NCI-H1417 (cell line): ENCODE results near the gene ITGAX.
A peak's percentile ranks its signal among the peaks of the same experiment; 100 is the strongest.
"Not testable (repeated sequence)": the region's sequence is repeated elsewhere in the genome, so short reads cannot be mapped to it uniquely, and the experiment has no call there.

Experiments
- DNase-seq, 3 experiments: peaks; one replicate each; lab custom pipeline; 2025; lab: John Stamatoyannopoulos, UW

The ITGAX gene

GRCh38 chr16:31354394-31355291 is at the start of gene ITGAX:
Gene ITGAX (plus strand): TSS chr16:31355176. CDS start chr16:31355255, 79 bp downstream.
- no peak for DNase-seq

DNA sequence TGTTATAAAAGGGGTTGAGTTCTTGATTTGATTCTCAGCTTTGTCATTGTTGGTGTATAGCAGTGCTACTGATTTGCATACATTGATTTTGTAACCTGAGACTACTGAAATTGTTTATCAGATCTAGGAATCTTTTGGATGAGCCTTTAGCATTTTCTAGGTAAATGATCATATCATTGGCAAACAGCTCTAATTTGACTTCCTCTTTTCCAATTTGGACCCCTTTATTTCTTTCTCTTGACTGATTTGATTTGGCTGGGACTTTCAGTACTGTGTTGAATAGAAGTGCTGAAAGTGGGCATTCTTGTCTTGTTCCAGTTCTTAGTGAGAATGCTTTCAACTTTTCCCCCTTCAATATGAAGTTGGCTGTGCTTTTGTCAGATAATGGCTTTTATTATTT is 49.8 kb upstream of the ITGAX start:
- DNase-seq: no peak

- not testable (repeated sequence) for DNase-seq
These were observed 46.6 kb upstream of the ITGAX start for GRCh38 chr16:31308381-31308780.

DNA sequence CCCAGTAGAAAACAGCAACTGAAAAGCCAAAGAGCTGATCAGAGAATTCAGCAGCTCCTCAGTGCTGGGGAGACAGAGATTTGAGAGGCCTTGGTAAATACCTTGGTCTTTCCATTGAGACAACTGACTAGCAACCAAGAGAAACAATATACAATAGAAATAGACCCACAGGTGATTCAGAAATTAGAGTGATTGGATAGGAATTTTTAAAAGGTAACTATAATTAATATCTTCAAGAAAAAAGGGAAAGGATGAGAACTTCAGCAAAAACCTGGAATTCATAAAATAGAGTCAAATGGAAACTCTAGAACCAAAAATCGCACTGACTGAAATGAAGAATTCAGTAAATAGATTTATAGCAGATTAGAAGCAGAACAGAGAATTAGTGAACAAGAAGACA is 32.5 kb upstream of the ITGAX start:
- DNase-seq: no peak

DNA sequence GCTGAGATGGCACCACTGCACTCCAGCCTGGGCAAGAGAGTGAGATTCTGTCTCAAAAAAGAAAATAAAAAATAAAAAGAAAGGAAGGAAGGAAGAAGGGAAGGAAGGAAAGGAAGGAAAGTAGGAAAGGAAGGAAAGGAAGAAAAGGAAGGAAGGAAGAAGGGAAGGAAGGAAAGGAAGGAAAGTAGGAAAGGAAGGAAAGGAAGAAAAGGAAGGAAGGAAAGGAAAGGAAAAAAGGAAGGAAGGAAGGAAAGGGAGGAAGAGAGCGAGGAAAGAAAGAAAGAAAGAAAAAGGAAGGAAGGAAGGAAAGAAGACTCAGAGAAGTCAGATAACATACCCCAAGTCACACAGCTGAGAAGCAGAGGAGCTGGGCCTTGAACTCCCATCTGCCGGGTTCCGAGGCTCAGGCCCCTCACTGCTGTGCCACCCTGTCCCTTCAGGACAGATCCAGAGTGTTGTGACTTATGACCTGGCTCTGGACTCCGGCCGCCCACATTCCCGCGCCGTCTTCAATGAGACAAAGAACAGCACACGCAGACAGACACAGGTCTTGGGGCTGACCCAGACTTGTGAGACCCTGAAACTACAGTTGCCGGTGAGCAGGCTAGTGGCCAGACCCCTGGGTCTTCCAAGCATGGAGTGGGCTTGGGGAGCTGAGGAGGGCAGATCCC is 30.9 kb upstream of the ITGAX start:
- DNase-seq: no peak

DNA sequence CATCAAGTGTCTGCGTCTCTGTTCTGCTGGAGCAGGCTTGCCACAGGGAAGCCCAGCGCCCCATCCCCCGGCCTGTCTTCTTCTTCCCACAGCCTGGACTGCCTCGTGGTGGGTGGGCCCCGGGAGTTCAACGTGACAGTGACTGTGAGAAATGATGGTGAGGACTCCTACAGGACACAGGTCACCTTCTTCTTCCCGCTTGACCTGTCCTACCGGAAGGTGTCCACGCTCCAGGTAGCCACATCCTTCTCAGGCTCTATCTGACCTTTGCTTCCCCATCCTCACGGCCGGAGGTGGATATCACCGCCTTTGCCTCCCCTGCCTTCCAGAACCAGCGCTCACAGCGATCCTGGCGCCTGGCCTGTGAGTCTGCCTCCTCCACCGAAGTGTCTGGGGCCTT is 29.8 kb upstream of the ITGAX start:
- no peak for DNase-seq

GRCh38 chr16:31327646-31328225 is 27.2 kb upstream of the ITGAX start:
- DNase-seq: no peak

DNA sequence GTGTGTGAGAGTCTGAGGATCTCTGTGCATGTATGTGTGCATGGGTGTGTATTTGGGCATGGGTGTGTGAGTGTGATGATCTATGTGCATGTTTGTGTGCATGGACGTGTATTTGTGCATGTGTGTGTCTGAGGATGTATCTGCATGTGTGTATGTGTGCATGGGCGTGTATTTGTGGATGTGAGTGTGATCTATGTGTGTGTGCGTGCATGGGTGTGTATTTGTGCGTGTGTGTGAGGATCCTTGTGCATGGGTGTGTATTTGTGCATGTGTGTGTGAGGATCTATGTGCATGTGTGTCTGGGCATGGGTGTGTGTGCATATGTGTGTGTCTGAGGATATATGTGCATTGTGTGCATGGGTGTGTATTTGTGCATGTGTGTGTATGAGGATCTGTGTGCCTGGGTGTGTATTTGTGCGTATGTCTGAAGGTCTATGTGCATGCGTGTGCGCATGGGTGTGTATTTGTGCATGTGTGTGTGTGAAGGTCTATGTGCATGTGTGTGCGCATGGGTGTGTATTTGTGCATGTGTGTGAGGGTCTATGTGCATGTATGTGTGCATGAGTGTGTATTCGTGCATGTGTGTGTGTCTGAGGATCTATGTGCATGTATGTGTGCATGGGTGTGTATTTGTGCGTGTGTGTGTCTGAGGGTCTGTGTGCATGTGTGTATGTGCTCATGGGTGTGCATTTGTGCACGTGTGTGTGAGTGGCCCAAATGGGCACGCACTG is 26.5 kb upstream of the ITGAX start:
- DNase-seq: no peak

- no peak for DNase-seq
These were observed 25.1 kb upstream of the ITGAX start for GRCh38 chr16:31329671-31330552.

DNA sequence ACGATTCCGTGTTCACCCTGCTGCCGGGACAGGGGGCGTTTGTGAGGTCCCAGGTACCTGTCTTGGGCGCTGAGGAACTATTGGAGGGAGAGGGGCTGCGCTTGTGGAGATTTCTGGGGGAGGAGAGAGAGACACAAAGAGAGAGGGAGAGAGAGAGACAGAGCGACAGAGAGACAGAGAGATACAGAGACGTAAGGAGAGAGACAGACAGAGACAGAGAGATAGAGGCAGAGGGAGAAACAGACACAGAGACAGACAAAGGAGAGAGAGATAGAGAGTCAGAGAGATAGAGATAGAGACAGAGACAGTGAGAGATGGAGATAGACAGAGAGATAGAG is 24.5 kb upstream of the ITGAX start:
- DNase-seq: no peak

DNA sequence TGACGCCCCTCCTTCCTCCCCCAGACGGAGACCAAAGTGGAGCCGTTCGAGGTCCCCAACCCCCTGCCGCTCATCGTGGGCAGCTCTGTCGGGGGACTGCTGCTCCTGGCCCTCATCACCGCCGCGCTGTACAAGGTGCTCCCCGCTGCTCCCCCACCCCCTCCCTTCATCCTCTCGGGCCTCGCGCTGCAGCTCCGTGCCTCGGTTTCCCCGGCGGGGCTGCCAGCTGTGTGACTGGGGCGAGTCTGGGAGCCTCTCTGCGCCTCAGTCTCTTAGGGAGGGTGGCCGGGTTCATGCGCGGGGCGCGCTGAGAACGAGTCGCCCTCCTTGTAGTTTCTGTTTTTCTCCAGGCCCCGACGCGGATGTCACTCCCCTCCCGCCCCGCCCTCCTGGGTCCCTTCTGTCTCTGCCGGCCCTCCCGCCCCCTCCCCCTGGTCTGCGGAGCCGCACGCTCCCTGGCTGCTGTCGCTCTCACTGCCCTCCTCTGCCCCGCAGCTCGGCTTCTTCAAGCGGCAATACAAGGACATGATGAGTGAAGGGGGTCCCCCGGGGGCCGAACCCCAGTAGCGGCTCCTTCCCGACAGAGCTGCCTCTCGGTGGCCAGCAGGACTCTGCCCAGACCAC is 23.7 kb upstream of the ITGAX start:
- no peak for DNase-seq

DNA sequence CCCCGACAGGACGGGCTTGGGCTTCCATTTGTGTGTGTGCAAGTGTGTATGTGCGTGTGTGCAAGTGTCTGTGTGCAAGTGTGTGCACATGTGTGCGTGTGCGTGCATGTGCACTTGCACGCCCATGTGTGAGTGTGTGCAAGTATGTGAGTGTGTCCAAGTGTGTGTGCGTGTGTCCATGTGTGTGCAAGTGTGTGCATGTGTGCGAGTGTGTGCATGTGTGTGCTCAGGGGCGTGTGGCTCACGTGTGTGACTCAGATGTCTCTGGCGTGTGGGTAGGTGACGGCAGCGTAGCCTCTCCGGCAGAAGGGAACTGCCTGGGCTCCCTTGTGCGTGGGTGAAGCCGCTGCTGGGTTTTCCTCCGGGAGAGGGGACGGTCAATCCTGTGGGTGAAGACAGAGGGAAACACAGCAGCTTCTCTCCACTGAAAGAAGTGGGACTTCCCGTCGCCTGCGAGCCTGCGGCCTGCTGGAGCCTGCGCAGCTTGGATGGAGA is 23.1 kb upstream of the ITGAX start:
- DNase-seq: no peak

GRCh38 chr16:31332544-31332943 is 22.4 kb upstream of the ITGAX start:
- no peak for DNase-seq

DNA sequence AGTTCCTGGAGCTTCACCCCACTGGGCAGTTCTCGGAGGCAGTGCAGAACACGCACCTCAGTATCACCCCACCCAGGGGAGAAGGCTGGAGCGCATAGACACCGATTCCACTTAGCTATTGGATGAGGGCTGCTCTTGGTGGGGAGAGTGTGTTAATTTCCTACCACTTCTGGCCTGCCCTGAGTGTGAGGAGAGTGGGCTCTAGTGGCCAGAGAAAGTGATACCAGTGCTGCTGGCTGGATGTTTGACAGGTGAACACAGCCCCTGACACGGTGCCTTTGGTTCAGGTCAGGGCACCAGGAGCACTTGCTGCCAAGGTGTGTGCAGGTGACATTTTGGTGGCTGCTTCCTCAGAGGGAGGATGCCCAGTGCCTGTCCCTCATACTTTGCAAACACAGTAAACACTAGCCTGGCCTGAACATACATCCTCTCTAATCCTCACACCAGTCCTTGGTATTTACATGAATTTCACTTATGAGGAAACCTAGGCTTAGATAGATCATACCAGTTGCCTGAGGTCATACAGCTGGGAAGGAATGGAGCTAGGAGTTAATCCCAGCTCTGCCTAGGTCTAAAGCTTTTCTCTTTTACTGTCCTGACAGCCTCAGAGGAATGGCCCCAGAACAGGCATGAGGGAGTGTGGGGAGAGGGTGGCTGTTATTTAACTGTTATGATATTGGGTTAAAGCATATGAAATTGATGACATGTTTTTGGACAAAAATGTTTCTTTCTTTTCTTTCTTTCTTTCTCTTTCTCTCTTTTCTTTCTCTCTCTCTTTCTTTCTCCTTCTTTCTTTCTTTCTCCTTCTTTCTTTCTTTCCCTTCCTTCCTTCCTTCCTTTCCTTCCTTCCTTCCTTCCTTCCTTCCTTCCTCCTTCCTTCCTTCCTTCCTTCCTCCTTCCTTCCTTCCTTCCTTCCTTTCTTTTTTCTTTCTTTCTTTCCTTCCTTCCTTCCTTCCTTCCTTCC is 21.0 kb upstream of the ITGAX start:
- DNase-seq: peak in 2 of 3 experiments; percentile 5 to 54

DNA sequence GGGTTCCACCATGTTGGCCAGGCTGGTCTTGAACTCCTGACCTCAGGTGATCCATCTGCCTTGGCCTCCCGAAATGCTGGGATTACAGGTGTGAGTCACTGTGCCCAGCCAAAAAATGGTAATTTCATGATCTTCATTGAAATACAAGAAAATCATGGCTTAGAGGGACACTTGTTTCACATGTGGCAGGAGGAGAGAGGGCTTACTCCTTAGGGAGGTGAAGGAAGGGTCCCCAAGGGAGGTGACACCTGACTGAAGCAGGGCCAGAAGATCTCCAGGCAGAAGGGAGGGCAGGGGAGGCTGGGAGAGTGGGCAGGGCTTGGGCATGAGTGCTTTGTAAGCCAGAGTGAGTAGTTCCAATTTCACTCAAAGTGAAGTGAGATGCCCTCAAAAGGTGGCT is 20.0 kb upstream of the ITGAX start:
- DNase-seq: no peak

DNA sequence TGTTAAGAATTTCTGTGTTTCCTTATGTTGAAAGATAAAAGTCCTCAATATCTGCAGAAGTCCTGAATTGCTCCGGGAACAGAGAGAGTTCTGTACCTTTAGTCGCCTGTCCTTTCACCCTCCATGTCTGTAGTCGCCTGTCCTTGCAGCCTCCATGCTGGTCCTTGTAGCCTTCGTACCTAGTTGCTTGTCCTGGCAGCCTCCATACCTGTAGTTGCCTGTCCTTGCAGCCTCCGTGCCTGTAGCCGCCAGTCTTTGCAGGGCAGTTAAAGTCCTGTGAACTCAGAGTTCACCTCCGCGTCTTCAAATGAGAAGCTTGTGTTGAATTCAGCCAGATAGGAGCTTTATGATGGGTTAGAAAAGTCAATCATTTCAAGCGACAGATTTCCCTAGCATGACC is 19.5 kb upstream of the ITGAX start:
- no peak for DNase-seq

GRCh38 chr16:31338166-31338685 is 16.8 kb upstream of the ITGAX start:
- not testable (repeated sequence) for DNase-seq

GRCh38 chr16:31344712-31345111 is 10.3 kb upstream of the ITGAX start:
- no peak for DNase-seq

DNA sequence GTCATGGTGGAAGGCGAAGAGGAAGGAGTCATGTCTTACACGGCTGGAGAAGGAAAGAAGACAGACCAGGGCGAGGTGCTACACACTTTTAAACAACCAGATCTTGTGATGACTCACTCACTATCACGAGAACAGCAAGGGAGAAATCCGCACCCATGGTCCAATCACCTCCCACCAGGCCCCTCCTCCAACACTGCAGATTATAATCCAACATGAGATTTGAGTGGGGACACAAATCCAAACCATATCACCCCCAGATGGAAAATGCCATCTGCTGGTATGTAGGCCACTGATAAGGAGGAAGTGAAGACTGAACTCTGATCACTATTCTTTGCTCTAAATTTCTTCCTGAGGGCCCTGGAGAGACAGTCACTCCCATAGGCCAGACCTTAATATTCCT is 7.5 kb upstream of the ITGAX start:
- no peak for DNase-seq
